Measurements from ENCODE around the gene TRAF3IP1.

TRAF3IP1 gene

DNA sequence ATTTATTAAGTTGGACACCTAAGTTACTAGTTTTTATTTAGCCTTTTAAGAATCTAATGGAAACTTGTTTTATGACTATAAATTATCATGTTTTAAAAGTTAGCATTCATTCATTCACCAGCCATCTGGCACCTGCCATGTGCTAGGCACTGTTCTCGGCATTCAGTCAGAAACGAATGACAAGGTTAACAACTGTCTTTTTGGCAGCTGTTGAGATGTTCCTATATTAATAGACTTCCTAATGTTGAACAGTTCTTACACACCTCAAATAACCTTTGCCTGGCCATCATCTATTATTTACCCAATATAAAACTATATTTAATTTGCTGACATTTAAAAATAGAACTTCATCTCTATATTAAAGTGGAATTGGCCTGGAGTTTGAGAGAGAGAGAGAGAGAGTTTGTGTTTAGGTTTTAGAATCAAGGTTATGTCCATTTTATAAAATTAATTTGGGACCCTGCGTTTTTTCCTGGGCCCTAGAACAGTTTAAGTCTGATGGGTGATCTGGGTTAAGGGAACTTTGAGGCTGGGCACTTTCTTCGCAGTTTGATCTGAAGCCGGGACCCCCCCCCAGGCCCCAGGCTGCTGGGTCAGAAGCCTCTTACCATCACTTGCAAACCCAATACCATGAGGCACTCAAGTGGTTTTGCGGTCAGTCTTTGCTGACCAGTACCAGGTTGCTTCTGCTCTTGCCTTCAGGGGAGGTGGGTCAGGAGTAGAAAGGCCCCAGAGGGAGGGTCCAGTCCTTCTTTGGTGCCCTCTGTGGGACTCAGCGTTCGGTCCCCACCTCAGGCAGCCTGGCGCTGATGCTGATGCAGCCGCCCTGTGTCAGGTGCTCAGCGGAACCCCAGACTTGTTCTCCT, 58.1 kb downstream of the TRAF3IP1 start:
- no peak overlapping the region for H3K4me3 ChIP-seq (ENCODE audit: low read depth, low read length)
- TF ChIP-seq, protein P1, sequence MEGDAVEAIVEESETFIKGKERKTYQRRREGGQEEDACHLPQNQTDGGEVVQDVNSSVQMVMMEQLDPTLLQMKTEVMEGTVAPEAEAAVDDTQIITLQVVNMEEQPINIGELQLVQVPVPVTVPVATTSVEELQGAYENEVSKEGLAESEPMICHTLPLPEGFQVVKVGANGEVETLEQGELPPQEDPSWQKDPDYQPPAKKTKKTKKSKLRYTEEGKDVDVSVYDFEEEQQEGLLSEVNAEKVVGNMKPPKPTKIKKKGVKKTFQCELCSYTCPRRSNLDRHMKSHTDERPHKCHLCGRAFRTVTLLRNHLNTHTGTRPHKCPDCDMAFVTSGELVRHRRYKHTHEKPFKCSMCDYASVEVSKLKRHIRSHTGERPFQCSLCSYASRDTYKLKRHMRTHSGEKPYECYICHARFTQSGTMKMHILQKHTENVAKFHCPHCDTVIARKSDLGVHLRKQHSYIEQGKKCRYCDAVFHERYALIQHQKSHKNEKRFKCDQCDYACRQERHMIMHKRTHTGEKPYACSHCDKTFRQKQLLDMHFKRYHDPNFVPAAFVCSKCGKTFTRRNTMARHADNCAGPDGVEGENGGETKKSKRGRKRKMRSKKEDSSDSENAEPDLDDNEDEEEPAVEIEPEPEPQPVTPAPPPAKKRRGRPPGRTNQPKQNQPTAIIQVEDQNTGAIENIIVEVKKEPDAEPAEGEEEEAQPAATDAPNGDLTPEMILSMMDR (IDR thresholded peaks at IDR 0.05; ENCODE audit: low read depth, low read length): no peak

DNA sequence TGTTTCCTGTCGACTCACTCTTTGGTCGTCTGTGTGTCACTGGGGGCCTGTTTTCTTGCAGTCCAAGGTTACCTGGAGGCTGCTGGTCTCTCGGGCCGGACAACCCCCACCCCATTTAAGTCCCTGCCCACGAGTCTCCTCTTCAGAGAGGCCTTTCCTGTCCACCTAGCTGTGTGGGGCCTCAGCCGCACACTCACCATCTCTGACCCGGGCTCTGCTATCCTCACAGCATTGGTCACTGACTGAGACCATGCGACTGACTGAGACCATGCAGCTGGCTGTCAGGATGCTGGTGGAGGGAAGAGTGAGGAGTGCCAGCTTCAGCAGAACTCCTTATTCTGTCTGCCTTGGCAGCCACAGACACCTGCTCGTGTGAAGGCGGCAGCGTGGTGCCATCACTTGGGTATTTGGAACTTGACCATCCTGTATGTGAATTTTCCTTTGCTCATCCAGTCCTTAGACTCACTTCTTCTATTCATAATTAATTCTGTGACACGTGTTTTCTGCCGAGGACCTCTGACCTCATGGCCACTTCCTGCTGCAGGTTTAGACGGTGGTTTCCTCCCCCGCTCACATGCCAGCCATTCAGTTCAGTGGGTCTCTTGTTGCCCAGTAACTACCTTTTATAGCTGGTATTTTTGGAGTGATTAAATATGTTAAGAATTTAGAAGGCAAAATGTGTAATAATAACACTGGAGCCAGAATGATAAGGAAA, 58.9 kb downstream of the TRAF3IP1 start:
- no peak overlapping the region for H3K4me3 ChIP-seq (ENCODE audit: low read depth, low read length)
- TF ChIP-seq, protein P1 (IDR thresholded peaks at IDR 0.05; ENCODE audit: low read depth, low read length): no peak

DNA sequence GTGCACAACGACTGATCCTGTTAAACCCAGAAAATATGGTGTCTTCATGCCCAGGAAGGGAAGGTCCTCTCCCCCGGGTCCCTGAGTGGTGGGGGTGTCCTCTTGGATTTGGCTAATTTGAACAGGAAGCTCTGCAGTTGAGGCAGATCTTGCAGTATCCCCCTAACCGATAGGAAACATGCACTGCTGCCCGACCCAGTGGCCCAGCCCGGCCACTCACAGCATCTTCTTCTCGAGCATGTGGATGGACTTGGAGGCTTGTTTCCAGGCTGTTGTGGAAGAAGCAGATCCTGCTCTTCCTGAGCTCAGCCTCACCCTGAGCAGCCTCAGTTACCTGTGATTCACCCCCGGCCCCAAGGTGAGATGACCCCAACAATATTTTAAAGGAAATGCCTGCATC, 60.0 kb downstream of the TRAF3IP1 start:
- H3K4me3 ChIP-seq (ENCODE audit: low read depth, low read length): no peak overlapping the region
- TF ChIP-seq, protein P1 (IDR thresholded peaks at IDR 0.05; ENCODE audit: low read depth, low read length): no peak

DNA sequence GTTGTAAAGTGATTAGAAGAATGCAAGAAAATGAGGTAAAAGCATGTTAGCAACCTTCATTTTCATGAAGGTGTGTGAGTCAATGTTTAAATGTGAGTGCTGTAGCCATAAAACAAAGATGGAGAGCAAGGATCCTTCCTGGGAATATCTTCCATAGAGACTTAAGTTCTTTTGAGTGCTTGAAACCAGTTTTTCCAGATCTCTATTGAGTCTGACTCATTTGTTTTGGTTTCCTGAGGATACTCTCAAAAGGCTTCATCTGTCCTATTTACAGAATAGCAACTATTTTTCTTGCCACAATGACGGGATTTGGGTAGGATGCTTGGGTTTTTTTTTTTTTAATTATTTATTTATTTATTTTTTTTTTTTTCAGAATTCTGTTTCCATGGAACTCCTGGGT, 60.5 kb downstream of the TRAF3IP1 start:
- no peak overlapping the region for H3K4me3 ChIP-seq (ENCODE audit: low read depth, low read length)

DNA sequence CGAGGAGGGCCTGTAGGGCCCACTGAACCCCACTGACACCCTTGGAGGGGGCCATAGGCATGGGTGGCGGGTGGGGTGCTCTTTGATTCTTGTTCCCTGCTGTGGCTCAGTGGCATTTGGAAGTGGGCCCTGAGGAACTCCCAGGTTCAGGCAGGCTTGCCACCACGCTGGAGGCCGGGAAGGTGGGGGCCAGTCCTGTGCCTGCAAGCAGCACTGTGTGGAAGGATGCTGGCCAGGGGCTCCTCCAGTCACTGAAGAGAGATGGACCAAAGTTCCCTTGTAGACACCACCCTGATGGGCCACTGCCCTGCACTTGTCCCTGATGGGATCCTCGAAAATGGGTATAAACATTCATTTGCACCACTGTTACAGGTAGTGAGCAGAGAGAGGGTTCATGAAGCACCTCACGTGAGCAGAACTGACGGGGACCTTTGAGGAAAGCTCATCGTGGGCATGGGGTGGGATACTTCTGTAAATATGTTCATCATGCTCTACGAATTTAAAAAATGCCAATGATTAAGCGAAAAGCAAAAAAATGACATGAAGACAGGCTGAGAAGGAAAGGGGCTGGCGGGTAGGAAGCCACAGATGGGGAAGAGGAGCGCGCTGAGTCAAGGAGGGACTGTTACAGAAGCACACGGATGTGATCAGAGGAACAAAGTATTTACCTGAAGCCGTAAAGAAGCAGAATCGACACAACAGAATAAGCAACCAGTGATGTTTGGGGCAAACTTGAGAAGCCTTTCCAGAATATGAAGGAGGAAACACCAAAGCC, 61.2 kb downstream of the TRAF3IP1 start:
- no peak overlapping the region for H3K4me3 ChIP-seq (ENCODE audit: low read depth, low read length)
- TF ChIP-seq, protein P1 (IDR thresholded peaks at IDR 0.05; ENCODE audit: low read depth, low read length): no peak

More for the DNA sequence above, 60.5 kb downstream of the TRAF3IP1 start:
- TF ChIP-seq, protein P1 (IDR thresholded peaks at IDR 0.05; ENCODE audit: low read depth, low read length): no peak

DNA sequence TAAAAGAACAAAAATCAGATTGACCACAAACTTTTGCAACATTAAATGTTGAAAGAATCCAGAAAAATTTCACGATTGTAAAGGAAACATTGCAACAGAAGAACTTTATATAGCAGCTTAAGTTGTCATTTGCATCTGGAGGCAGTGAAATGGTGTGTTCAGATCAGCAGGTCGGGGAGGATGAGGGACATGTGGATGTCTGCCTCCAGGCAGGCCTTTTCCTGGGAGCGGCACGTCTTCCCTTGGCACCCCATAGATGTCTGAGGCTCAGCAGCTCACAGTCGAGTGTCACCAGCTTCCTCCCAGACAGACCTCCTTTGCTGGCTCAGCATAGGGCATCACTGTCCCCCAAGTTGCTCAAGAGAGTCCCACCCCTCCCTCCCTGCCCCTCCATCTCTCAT, 62.1 kb downstream of the TRAF3IP1 start:
- no peak overlapping the region for H3K4me3 ChIP-seq (ENCODE audit: low read depth, low read length)
- TF ChIP-seq, protein P1 (IDR thresholded peaks at IDR 0.05; ENCODE audit: low read depth, low read length): no peak
